Panc1 (cell line): ENCODE results near the gene PTER. TPM values are rescaled to one million over a fixed set of nuclear protein-coding genes. Genes with fewer than 3 reads are reported as not detected.

Experiments
- ATAC-seq: fragments of 200-7000 bp; cut with Tn5 transposase; 2 replicates; pipeline ENCODE4 v1.9.1; 2020; ENCODE audit warnings: mild to moderate bottlenecking, moderate library complexity
- BruUV-seq: library from RNA; stranded (reverse); fragments of 400-500 nt; replicated peaks from 2 replicates; lab custom pipeline; 2021; lab: Mats Ljungman, UMichigan
- CTCF ChIA-PET: fragments of 300-600 bp; sonication (Branson Sonifier 250); formaldehyde crosslinking; loops from one replicate; lab custom pipeline; 2022; ENCODE audit warnings: antibody characterized with exemption; lab: Charles Lee
- POLR2A ChIA-PET: fragments of 300-600 bp; sonication (Branson Sonifier 250); formaldehyde crosslinking; loops from one replicate; lab custom pipeline; 2022; ENCODE audit warnings: antibody characterized with exemption; lab: Charles Lee
- DNase-seq: peaks from one replicate; pipeline ENCODE4 v3.0.0-alpha.2; 2010; ENCODE audit warnings: low read depth, low spot score
- H3K27ac ChIP-seq: 2 replicates; pipeline ENCODE4 v1.5.1; 2011; ENCODE audit warnings: mild to moderate bottlenecking, low read length, inconsistent platforms
- H3K27me3 ChIP-seq: fragments of 200-500 bp; sonication (Bioruptor generic); 2 replicates; pipeline ENCODE4 v1.6.0; 2014; ENCODE audit warnings: low read length, inconsistent platforms; ENCODE audit not compliant: control insufficient read depth, insufficient read depth
- H3K36me3 ChIP-seq: fragments of 200-500 bp; sonication (Bioruptor generic); 2 replicates; pipeline ENCODE4 v1.5.1; 2014; ENCODE audit warnings: inconsistent platforms, mild to moderate bottlenecking, low read length, moderate library complexity; ENCODE audit not compliant: control insufficient read depth, insufficient read depth
- H3K4me1 ChIP-seq: 2 replicates; pipeline ENCODE4 v1.5.1; 2011; ENCODE audit warnings: inconsistent platforms, mild to moderate bottlenecking, low read length, moderate library complexity; ENCODE audit not compliant: control insufficient read depth, insufficient read depth
- H3K4me3 ChIP-seq, 2 experiments: 2 replicates each; pipeline ENCODE4 v1.5.1; 2011 to 2012; ENCODE audit warnings: low read depth in 2 of 2, low read length in 2 of 2, mild to moderate bottlenecking in 2 of 2, inconsistent platforms in 1 of 2, moderate library complexity in 1 of 2
- H3K9me3 ChIP-seq: fragments of 200-500 bp; sonication (Bioruptor generic); 2 replicates; pipeline ENCODE4 v1.5.1; 2014; ENCODE audit warnings: low read depth, mild to moderate bottlenecking, inconsistent platforms, low read length, moderate library complexity; ENCODE audit not compliant: control insufficient read depth, insufficient read depth
- POLR2AphosphoS5 ChIP-seq: IDR thresholded peaks from 2 replicates; pipeline ENCODE4 v1.6.1; 2012; ENCODE audit warnings: mild to moderate bottlenecking, low read depth, low read length, moderate library complexity
- SIN3A ChIP-seq: IDR thresholded peaks from 2 replicates; pipeline ENCODE4 v1.6.1; 2012; ENCODE audit warnings: low read depth, mild to moderate bottlenecking, low read length, moderate library complexity, borderline replicate concordance; ENCODE audit not compliant: insufficient read depth
- TCF7L2 ChIP-seq: IDR thresholded peaks from 2 replicates; pipeline ENCODE4 v1.6.1; 2011; ENCODE audit warnings: mild to moderate bottlenecking, low read depth, low read length, inconsistent platforms
- in situ Hi-C: cut with HindIII; loops from 2 replicates; pipeline ENCODE4 v1.10.0; 2016; ENCODE audit warnings: low sequenced_read_pairs, low pct_unique_long_range_greater_than_20kb
- intact Hi-C: fragments of 100-400 bp; cut with micrococcal nuclease; formaldehyde crosslinking; loops from one replicate; pipeline ENCODE4 v1.10.0; 2022; ENCODE audit not compliant: unreplicated experiment
- total RNA-seq: library from RNA; stranded (reverse); gene quantifications from one replicate; pipeline ENCODE4 v1.2.1, GENCODE V29; 2021; ENCODE audit not compliant: unreplicated experiment
- TF ChIP-seq, protein P1 (sequence below), 2 experiments: IDR thresholded peaks; 2 replicates each; pipeline ENCODE4 v1.6.1; 2011 to 2012; ENCODE audit warnings: low read depth in 2 of 2, control low read depth in 1 of 2, low read length in 1 of 2, mild to moderate bottlenecking in 1 of 2, moderate library complexity in 1 of 2; ENCODE audit not compliant: insufficient read depth in 1 of 2
- TF ChIP-seq, protein P2 (sequence below): fragments of 450-650 bp; IDR thresholded peaks from 2 replicates; pipeline ENCODE4 v1.5.1; 2017; ENCODE audit warnings: mild to moderate bottlenecking

Gene PTER
- total RNA-seq, 1 experiment from 2014 or later, result 8.8 TPM

DNA sequence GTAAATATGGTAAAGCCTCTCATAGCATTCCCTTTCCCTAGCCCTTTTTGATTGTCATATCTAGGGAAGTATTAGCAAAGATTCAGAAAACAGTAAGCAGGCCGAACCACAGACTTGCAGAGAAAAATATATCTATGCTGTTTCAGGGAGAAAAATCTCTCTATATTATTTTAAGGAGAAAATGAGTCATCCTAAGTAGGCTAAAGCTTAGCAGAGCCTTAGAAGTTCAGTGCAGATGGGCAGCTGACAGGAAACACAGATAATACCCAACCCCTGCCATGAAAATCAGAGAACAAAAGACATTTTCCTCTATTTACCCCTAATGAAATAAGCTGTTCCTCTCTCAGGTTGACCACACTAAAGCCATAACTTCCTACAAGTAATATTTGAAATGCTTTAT lies 68.4 kb downstream of the PTER start:
- ATAC-seq (no peak), DNase-seq (no peak)
- H3K4me1 ChIP-seq, result no peaks in the 10 kb centered on the region
- H3K36me3 ChIP-seq, result no peaks in the 10 kb centered on the region
- intact Hi-C loops (no loop called here), in situ Hi-C loops (no loop called here)
- H3K27ac ChIP-seq, result no peak overlapping the region
- TF ChIP-seq TCF7L2, result no peak
- TF ChIP-seq POLR2AphosphoS5, result no peak
- no peak for TF ChIP-seq SIN3A
- TF ChIP-seq, protein P1, sequence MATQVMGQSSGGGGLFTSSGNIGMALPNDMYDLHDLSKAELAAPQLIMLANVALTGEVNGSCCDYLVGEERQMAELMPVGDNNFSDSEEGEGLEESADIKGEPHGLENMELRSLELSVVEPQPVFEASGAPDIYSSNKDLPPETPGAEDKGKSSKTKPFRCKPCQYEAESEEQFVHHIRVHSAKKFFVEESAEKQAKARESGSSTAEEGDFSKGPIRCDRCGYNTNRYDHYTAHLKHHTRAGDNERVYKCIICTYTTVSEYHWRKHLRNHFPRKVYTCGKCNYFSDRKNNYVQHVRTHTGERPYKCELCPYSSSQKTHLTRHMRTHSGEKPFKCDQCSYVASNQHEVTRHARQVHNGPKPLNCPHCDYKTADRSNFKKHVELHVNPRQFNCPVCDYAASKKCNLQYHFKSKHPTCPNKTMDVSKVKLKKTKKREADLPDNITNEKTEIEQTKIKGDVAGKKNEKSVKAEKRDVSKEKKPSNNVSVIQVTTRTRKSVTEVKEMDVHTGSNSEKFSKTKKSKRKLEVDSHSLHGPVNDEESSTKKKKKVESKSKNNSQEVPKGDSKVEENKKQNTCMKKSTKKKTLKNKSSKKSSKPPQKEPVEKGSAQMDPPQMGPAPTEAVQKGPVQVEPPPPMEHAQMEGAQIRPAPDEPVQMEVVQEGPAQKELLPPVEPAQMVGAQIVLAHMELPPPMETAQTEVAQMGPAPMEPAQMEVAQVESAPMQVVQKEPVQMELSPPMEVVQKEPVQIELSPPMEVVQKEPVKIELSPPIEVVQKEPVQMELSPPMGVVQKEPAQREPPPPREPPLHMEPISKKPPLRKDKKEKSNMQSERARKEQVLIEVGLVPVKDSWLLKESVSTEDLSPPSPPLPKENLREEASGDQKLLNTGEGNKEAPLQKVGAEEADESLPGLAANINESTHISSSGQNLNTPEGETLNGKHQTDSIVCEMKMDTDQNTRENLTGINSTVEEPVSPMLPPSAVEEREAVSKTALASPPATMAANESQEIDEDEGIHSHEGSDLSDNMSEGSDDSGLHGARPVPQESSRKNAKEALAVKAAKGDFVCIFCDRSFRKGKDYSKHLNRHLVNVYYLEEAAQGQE (IDR thresholded peaks at IDR 0.05; ENCODE audit: insufficient read depth in 1 of 2, low read depth in 2 of 2, low read length in 1 of 2), result no peak
- TF ChIP-seq, protein P2, sequence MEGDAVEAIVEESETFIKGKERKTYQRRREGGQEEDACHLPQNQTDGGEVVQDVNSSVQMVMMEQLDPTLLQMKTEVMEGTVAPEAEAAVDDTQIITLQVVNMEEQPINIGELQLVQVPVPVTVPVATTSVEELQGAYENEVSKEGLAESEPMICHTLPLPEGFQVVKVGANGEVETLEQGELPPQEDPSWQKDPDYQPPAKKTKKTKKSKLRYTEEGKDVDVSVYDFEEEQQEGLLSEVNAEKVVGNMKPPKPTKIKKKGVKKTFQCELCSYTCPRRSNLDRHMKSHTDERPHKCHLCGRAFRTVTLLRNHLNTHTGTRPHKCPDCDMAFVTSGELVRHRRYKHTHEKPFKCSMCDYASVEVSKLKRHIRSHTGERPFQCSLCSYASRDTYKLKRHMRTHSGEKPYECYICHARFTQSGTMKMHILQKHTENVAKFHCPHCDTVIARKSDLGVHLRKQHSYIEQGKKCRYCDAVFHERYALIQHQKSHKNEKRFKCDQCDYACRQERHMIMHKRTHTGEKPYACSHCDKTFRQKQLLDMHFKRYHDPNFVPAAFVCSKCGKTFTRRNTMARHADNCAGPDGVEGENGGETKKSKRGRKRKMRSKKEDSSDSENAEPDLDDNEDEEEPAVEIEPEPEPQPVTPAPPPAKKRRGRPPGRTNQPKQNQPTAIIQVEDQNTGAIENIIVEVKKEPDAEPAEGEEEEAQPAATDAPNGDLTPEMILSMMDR, result no peak
- ChIA-PET POLR2A (no interaction called here), CTCF (no interaction called here)
- H3K4me3 ChIP-seq, result no peak overlapping the region
- no peaks in the 10 kb centered on the region for H3K27me3 ChIP-seq
- no TSS peak for BruUV-seq
- H3K9me3 ChIP-seq, result no peaks in the 10 kb centered on the region

DNA sequence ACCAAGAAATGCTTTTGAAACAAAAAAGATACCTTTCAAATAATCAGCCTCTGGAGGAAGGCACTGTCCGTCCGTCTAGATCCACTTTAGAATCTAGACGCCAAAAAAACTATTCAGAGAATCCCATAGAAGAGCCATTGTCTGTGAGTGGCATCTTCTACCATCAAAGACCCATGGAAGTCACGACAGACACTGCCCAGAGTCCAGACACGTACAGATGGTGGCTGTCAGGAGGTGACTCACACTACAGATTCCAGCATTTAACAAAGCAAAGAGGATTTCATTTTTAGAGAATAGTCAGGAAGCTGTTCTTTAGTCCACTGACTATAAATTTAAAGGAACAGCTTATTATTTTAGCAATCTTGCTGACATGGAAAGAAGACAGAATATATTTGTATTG lies 73.2 kb downstream of the PTER start:
- intact Hi-C loops (no loop called here), in situ Hi-C loops (no loop called here)
- H3K36me3 ChIP-seq, result no peaks in the 10 kb centered on the region
- CTCF ChIA-PET, result no interaction called here
- POLR2A ChIA-PET, result no interaction called here
- H3K27ac ChIP-seq, result no peak overlapping the region
- TF ChIP-seq, protein P1 (IDR thresholded peaks at IDR 0.05; ENCODE audit: insufficient read depth in 1 of 2, low read depth in 2 of 2, low read length in 1 of 2), result no peak
- TF ChIP-seq, protein P2, result no peak
- no TSS peak for BruUV-seq
- H3K4me1 ChIP-seq, result no peaks in the 10 kb centered on the region
- DNase-seq (no peak), ATAC-seq (no peak)
- H3K4me3 ChIP-seq, result no peak overlapping the region
- no peaks in the 10 kb centered on the region for H3K9me3 ChIP-seq
- no peaks in the 10 kb centered on the region for H3K27me3 ChIP-seq
